GM12864 (cell line): ENCODE measurements around the gene AMACR.
"Not testable (repeated sequence)": the region's sequence is repeated elsewhere in the genome, so short reads cannot be mapped to it uniquely, and the experiment has no call there.

Source experiments
- DNase-seq: peaks from one replicate; pipeline ENCODE4 v3.0.0-alpha.2; 2011; ENCODE audit warnings: low read depth
- H3K4me3 ChIP-seq: 2 replicates; pipeline ENCODE4 v1.5.1; 2011; ENCODE audit warnings: mild to moderate bottlenecking, low read depth, low read length, control low read depth
- TF ChIP-seq, protein P1 (sequence below): IDR thresholded peaks from 2 replicates; pipeline ENCODE4 v1.5.1; 2011; ENCODE audit warnings: low read depth, mild to moderate bottlenecking, moderate library complexity, low read length, control low read depth, inconsistent platforms; ENCODE audit errors: missing control alignments

AMACR gene

DNA sequence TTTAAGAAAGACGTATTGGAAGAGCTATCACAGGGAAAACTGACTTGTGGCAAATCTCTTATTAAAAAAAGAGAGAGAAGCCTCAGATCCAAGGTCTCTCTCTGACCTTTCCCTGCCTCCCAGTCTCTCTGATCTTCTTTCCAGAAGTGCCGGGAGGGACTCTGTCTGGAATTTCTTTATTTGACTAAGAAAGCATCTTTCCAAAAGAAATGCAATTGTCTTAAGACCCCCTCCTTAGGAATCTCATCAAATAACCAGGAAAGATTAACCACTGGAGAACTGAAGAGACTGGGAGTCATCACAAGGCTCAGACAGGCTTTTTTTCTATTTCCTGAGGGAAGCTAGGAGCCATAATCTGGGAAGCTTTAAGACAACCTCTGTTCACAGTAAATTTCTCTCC is 30.5 kb upstream of the AMACR start:
- no peak overlapping the region for H3K4me3 ChIP-seq
- DNase-seq, result no peak

DNA sequence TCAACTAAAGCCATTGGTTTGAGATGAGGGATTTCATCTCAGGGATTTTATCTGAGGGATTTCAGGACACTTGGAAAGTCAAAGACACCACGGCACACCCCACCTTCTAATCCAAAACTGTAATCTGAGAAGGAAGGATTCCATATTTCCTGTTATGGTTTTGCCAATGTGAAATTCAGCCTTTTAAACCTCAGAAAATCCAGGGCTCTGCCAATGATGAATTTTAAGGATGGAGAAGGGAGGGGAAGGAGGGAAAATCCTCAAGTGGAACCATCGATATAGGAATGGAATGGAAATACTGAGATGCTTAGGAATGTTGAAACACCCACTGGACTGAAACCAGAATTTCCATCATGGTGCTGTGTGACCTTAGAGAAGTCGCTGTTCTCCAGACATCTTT is 29.9 kb upstream of the AMACR start:
- no peak overlapping the region for H3K4me3 ChIP-seq
- no peak for DNase-seq
- TF ChIP-seq, protein P1, sequence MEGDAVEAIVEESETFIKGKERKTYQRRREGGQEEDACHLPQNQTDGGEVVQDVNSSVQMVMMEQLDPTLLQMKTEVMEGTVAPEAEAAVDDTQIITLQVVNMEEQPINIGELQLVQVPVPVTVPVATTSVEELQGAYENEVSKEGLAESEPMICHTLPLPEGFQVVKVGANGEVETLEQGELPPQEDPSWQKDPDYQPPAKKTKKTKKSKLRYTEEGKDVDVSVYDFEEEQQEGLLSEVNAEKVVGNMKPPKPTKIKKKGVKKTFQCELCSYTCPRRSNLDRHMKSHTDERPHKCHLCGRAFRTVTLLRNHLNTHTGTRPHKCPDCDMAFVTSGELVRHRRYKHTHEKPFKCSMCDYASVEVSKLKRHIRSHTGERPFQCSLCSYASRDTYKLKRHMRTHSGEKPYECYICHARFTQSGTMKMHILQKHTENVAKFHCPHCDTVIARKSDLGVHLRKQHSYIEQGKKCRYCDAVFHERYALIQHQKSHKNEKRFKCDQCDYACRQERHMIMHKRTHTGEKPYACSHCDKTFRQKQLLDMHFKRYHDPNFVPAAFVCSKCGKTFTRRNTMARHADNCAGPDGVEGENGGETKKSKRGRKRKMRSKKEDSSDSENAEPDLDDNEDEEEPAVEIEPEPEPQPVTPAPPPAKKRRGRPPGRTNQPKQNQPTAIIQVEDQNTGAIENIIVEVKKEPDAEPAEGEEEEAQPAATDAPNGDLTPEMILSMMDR, result no peak

More for the DNA sequence above, 30.5 kb upstream of the AMACR start:
- TF ChIP-seq, protein P1, result no peak

DNA sequence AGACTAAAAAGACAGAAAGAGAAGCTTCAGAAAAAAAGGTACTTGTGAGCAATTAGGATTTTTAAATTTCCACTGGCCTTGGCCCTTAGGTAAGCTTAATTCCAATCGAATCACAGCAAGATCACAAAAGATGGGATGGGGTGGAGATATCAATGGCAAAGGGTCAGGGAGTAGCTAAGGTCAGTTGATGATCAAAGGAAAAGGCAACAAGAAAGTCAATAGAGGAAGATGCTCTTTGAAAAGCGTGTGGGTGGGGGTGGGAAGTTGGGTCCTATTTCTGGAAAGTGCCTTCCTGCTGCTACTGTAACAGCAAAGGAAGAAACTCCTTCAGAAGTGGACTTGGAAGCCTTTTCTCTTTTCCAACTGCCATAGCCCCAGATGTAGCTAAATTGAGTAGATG is 27.9 kb upstream of the AMACR start:
- TF ChIP-seq, protein P1, result no peak
- no peak overlapping the region for H3K4me3 ChIP-seq
- DNase-seq, result no peak

DNA sequence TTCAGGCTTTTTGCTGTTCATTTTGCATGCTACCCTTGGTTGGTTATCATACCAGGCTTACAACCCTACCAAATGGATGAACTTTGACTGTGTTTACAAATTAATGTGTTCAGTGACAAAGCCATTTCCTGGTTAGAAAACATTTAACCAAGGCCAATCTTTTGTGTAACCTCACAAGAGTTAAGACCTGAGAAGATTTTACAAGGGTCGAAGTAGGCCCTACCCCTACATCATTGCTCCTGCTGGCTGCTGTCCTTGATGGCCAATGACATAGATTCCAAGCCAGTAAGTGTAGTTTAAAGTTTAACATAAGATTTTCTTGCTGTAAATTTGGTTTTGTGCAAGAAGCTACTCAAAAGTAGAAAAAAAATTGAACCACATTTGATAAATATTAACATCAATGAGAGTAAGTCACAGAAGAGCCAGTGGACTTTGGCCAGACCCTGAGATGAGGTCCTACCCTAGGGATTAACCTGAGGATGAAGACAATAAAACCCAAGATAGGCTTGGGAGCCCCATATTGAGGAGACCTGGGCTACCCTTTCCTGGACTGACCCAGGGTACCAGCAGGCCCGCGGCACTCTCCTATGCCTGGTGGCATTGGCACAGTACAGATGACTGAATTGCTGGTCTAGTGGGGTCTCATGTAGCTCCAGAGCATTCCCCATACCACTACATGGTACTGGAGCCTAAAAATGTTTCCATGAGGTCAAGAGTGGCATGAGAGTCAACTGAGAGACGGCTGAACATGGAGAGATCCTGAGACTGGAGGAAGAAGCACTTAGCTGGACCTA is 26.9 kb upstream of the AMACR start:
- no peak for DNase-seq
- no peak overlapping the region for H3K4me3 ChIP-seq
- TF ChIP-seq, protein P1, result no peak

DNA sequence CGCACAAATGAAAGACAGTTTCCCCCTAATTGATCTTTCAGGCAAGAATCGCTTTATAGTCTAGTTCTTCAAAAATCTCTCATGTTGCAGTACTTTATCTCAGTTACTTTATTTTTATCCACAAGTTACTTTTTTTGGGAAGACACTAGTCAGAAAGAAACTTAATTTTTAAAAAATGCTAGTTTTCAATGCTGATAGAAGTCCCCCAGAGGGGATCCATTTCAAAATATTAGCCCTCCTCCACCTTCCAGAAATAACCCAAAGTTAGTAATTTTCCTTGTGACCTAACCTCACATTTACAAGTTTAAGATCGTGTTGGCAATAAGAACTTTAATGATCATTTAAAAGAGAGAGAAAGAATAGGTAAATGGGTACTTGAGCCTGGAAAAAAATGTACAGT is 24.1 kb upstream of the AMACR start:
- TF ChIP-seq, protein P1, result no peak
- no peak overlapping the region for H3K4me3 ChIP-seq
- DNase-seq, result no peak

DNA sequence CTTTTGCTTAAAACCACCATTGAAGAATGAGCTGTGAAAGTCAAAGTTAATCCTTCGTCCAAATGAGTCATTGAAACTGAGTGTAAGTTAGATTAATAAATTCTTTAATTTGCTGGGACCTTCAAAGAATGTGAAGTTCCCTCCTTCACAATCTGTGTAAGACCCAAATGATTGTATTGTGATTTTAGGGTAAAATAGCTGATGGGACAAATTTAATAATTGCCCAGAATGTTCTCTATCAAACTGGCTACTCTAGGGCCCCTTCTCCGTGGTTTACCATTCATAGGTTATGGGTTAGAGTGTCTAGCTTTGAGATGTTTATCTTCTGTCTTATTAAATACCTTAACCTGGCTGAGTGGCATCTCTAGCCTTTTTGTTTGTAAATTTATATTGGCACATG is 23.3 kb upstream of the AMACR start:
- no peak for DNase-seq
- TF ChIP-seq, protein P1, result no peak
- H3K4me3 ChIP-seq, result no peak overlapping the region

DNA sequence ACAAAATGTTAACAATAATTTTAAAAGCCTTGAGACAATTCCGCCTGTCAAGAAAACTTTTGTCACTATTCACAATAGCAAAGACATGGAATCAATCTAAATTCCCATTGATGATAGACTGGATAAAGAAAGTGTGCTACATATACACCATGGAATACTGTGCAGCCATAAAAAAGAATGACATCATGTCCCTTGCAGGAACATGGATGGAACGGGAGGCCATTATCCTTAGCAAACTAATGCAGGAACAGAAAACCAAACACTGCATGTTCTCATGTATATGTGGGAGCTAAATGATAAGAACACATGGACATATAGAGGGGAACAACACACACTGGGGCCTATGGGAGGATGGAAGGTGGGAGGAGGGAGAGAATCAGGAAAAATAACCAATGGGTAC is 22.7 kb upstream of the AMACR start:
- not testable (repeated sequence) for DNase-seq, H3K4me3 ChIP-seq
